Hematopoietic multipotent progenitor cell (in vitro differentiated cells): ENCODE data around the gene NOTCH1. TPM values are rescaled to one million over a fixed set of nuclear protein-coding genes. Genes with fewer than 3 reads are reported as not detected.
"Not testable (repeated sequence)": the region's sequence is repeated elsewhere in the genome, so short reads cannot be mapped to it uniquely, and the experiment has no call there.

ENCODE experiments used
- DNase-seq, 3 donors: peaks; one replicate each; pipeline ENCODE4 v3.0.0-alpha.2; 2011 to 2015; ENCODE audit warnings: low read depth in 2 of 3, low spot score in 2 of 3
- total RNA-seq: library from RNA; depleted of rRNA; stranded (reverse); fragments of >200 nt; gene quantifications from one replicate; pipeline ENCODE4 v1.2.3, GENCODE V29; 2012

NOTCH1 gene
- total RNA-seq, 1 donor: 190 TPM

GRCh38 chr9:136565715-136566552, 20.1 kb upstream of the NOTCH1 start:
- no peak for DNase-seq

- no peak for DNase-seq
Observed at GRCh38 chr9:136565086-136565714, 19.4 kb upstream of the NOTCH1 start.

GRCh38 chr9:136564379-136564988, 18.6 kb upstream of the NOTCH1 start:
- DNase-seq: no peak

- no peak for DNase-seq
Observed at GRCh38 chr9:136563646-136564325, 17.9 kb upstream of the NOTCH1 start.

GRCh38 chr9:136562746-136563495, 17.1 kb upstream of the NOTCH1 start:
- peak in 1 of 3 donors; percentile 54 for DNase-seq

GRCh38 chr9:136561779-136562178, 15.9 kb upstream of the NOTCH1 start:
- DNase-seq: no peak

- no peak for DNase-seq
Observed at GRCh38 chr9:136560586-136560985, 14.7 kb upstream of the NOTCH1 start.

GRCh38 chr9:136559371-136559770, 13.5 kb upstream of the NOTCH1 start:
- not testable (repeated sequence) for DNase-seq

- not testable (repeated sequence) for DNase-seq
Observed at GRCh38 chr9:136558846-136559245, 13.0 kb upstream of the NOTCH1 start.

- peak in 1 of 3 donors; percentile 54 for DNase-seq
Observed at GRCh38 chr9:136558373-136558772, 12.5 kb upstream of the NOTCH1 start.

GRCh38 chr9:136557036-136557435, 11.2 kb upstream of the NOTCH1 start:
- DNase-seq: no peak

GRCh38 chr9:136556166-136556565, 10.3 kb upstream of the NOTCH1 start:
- no peak for DNase-seq

- DNase-seq: no peak
Observed at GRCh38 chr9:136554870-136555269, 9.0 kb upstream of the NOTCH1 start.

- DNase-seq: no peak
Observed at GRCh38 chr9:136553581-136553980, 7.7 kb upstream of the NOTCH1 start.

- peak in 2 of 3 donors; percentile 69 to 78 for DNase-seq
Observed at GRCh38 chr9:136552117-136552703, 6.4 kb upstream of the NOTCH1 start.

GRCh38 chr9:136551401-136552116, 5.7 kb upstream of the NOTCH1 start:
- no peak for DNase-seq

GRCh38 chr9:136550439-136551289, 4.8 kb upstream of the NOTCH1 start:
- DNase-seq: no peak
